Body of pancreas (tissue), 4 donors: Measurements from ENCODE around the gene MFAP4. TPM values are rescaled to one million over a fixed set of nuclear protein-coding genes. Genes with fewer than 3 reads are reported as not detected.

ENCODE experiments used
- ATAC-seq: fragments of 150-250 bp; one replicate; pipeline ENCODE4 v1.9.1; 2016
- DNase-seq, 4 donors: peaks; one replicate each; pipeline ENCODE4 v3.0.0-alpha.2; 2019
- H3K27ac ChIP-seq, 4 donors: fragments of 200-600 bp; sonication (generic); 1 replicate in 3 of 4; 2 replicates in 1 of 4; pipeline versions ENCODE4 v1.5.1 to v1.6.1; 2016 to 2019; ENCODE audit warnings: mild to moderate bottlenecking in 1 of 4, mixed read lengths in 1 of 4, moderate library complexity in 1 of 4
- H3K27me3 ChIP-seq, 2 donors: fragments of 200-600 bp; sonication (generic); one replicate each; pipeline ENCODE4 v1.6.0; 2016; ENCODE audit warnings: mild to moderate bottlenecking in 1 of 2
- H3K36me3 ChIP-seq, 2 donors: fragments of 200-600 bp; sonication (generic); replicated peaks in 1 of 2; 2 replicates each; pipeline ENCODE4 v1.5.1; 2016; ENCODE audit warnings: low read depth in 2 of 2; ENCODE audit not compliant: insufficient read depth in 1 of 2
- H3K4me1 ChIP-seq: fragments of 200-600 bp; sonication (generic); one replicate; pipeline ENCODE4 v1.6.0; 2016
- H3K4me3 ChIP-seq, 2 donors: fragments of 200-600 bp; sonication (generic); 1 replicate in 1 of 2; 2 replicates in 1 of 2; pipeline ENCODE4 v1.5.1; 2016 to 2019
- H3K9me3 ChIP-seq, 3 donors: fragments of 200-600 bp; sonication (generic); 1 replicate in 2 of 3; 2 replicates in 1 of 3; pipeline ENCODE4 v1.5.1; 2016
- CTCF ChIP-seq, 7 experiments: fragments of 450-650 bp in 4 of 7; fragments of 200-600 bp in 3 of 7; sonication (generic) in 3 of 7; IDR thresholded peaks; one replicate each; pipeline ENCODE4 v1.5.1; 2016 to 2019; ENCODE audit warnings: antibody characterized with exemption in 7 of 7
- POLR2A ChIP-seq, 3 donors: fragments of 450-650 bp; IDR thresholded peaks; one replicate each; pipeline ENCODE4 v1.6.1; 2016; ENCODE audit warnings: antibody characterized with exemption in 3 of 3, mild to moderate bottlenecking in 2 of 3
- WGBS, 2 donors: methylation state at CpG; one replicate each; pipeline ENCODE4 v1.1.5; 2017; 5-methylcytosine and 5-hydroxymethylcytosine counted together
- intact Hi-C: fragments of 100-400 bp; cut with DNase I; formaldehyde crosslinking; loops from one replicate; pipeline ENCODE4 v1.15.1; 2023
- total RNA-seq, 2 donors: library from RNA; depleted of rRNA; stranded (reverse); fragments of >200 nt; gene quantifications; one replicate each; pipeline ENCODE4 v1.1.0, GENCODE V29; 2016

MFAP4 gene
- total RNA-seq, 2 donors from 2014 or later: 25.7 to 35.3 TPM

- H3K4me3 ChIP-seq: no peak overlapping the region
- ATAC-seq (no peak), DNase-seq (no peak)
- H3K36me3 ChIP-seq: no peaks in the 10 kb centered on the region
- intact Hi-C loops: loop anchor here (10.0 kb wide), 1 partner anchor 430 kb away; no protein-coding TSS in a partner anchor
- no peaks in the 10 kb centered on the region for H3K4me1 ChIP-seq
- no peak overlapping the region for H3K27ac ChIP-seq
- WGBS, 2 donors: 76 to 86% methylated on average over 7 of the region's 7 CpGs
- no peaks in the 10 kb centered on the region for H3K27me3 ChIP-seq
- TF ChIP-seq CTCF (IDR thresholded peaks at IDR 0.05) (no peak), POLR2A (IDR thresholded peaks at IDR 0.05) (no peak)
- H3K9me3 ChIP-seq: no peaks in the 10 kb centered on the region
Observed at GRCh38 chr17:19345067-19345460, 41.9 kb downstream of the MFAP4 start.

- no peak overlapping the region for H3K27ac ChIP-seq
- intact Hi-C loops: loop anchor here (10.0 kb wide), 1 partner anchor 430 kb away; no protein-coding TSS in a partner anchor
- peak in 1 of 4 donors; percentile 6 for DNase-seq
- H3K36me3 ChIP-seq: no peaks in the 10 kb centered on the region
- 90 to 96% methylated on average over 12 to 28 of the region's 40 CpGs for WGBS, 2 donors
- no peaks in the 10 kb centered on the region for H3K27me3 ChIP-seq
- no peak for TF ChIP-seq CTCF (IDR thresholded peaks at IDR 0.05)
- TF ChIP-seq POLR2A (IDR thresholded peaks at IDR 0.05): no peak
- no peak overlapping the region for H3K4me3 ChIP-seq
- no peaks in the 10 kb centered on the region for H3K4me1 ChIP-seq
- H3K9me3 ChIP-seq: no peaks in the 10 kb centered on the region
- ATAC-seq: no peak
Observed at GRCh38 chr17:19344311-19345066, 42.5 kb downstream of the MFAP4 start.

- DNase-seq (peak in 1 of 4 donors; percentile 11), ATAC-seq (no peak)
- intact Hi-C loops: loop anchor here (10.0 kb wide), 1 partner anchor 431 kb away; no protein-coding TSS in a partner anchor
- Histone ChIP-seq H3K4me3 (no peak overlapping the region), H3K9me3 (no peaks in the 10 kb centered on the region), H3K4me1 (no peaks in the 10 kb centered on the region), H3K27ac (no peak overlapping the region), H3K36me3 (no peaks in the 10 kb centered on the region), H3K27me3 (no peaks in the 10 kb centered on the region)
- 87 to 93% methylated on average over 10 to 12 of the region's 13 CpGs for WGBS, 2 donors
- TF ChIP-seq POLR2A (IDR thresholded peaks at IDR 0.05) (no peak), CTCF (IDR thresholded peaks at IDR 0.05) (no peak)
Observed at GRCh38 chr17:19343671-19344151, 43.3 kb downstream of the MFAP4 start.

GRCh38 chr17:19343256-19343630 is 43.7 kb downstream of the MFAP4 start:
- no peak overlapping the region for H3K27ac ChIP-seq
- intact Hi-C loops: loop anchor here (10.0 kb wide), 1 partner anchor 432 kb away; no protein-coding TSS in a partner anchor

More at GRCh38 chr17:19343256-19343630, 43.7 kb downstream of the MFAP4 start:
- 79 to 83% methylated on average over 6 to 7 of the region's 7 CpGs for WGBS, 2 donors
- Histone ChIP-seq H3K4me3 (no peak overlapping the region), H3K4me1 (peaks cover 4% of the 10 kb centered on the region), H3K36me3 (no peaks in the 10 kb centered on the region), H3K9me3 (no peaks in the 10 kb centered on the region), H3K27me3 (no peaks in the 10 kb centered on the region)
- ATAC-seq (no peak), DNase-seq (peak in 1 of 4 donors; percentile 6)
- TF ChIP-seq POLR2A (IDR thresholded peaks at IDR 0.05) (no peak), CTCF (IDR thresholded peaks at IDR 0.05) (no peak)
